GM18526 (cell line): ENCODE results near the gene PPP1R3D.

Experiments used
- POLR2A ChIP-seq: IDR thresholded peaks from 3 replicates; pipeline ENCODE4 v1.6.1; 2011; ENCODE audit not compliant: insufficient read length; ENCODE audit errors: extremely low read depth

Gene PPP1R3D

DNA sequence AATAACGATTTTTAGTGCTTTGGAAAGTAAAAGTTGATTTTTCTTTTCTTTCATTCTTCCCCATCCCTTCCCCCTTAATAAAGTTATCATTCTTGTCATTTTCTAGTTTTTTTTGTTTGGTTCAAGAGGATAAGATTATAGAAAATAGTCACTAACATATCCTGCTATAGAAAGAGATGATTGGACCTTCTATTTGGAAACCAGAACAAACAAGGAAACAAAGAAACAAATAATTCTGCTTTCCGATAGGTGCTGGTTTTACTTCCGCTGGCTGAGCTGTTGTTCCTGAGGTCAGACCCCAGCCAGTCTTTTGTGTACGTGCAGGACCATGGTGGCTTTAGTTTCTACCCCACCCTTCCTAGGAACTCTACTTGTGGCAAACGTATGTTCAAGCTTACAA is 18.0 kb upstream of the PPP1R3D start, which contains the start of gene CDH26:
TSS of gene CDH26 (plus strand) at position 301 of the 400 bp plus-strand sequence. CDS start 304 bp downstream, outside the sequence.
- no peak for TF ChIP-seq POLR2A

GRCh38 chr20:59955131-59955796 is 15.2 kb upstream of the PPP1R3D start:
- TF ChIP-seq POLR2A: no peak

GRCh38 chr20:59954718-59955117 is 14.6 kb upstream of the PPP1R3D start:
- no peak for TF ChIP-seq POLR2A

GRCh38 chr20:59949911-59950310 is 9.8 kb upstream of the PPP1R3D start:
- TF ChIP-seq POLR2A: no peak

DNA sequence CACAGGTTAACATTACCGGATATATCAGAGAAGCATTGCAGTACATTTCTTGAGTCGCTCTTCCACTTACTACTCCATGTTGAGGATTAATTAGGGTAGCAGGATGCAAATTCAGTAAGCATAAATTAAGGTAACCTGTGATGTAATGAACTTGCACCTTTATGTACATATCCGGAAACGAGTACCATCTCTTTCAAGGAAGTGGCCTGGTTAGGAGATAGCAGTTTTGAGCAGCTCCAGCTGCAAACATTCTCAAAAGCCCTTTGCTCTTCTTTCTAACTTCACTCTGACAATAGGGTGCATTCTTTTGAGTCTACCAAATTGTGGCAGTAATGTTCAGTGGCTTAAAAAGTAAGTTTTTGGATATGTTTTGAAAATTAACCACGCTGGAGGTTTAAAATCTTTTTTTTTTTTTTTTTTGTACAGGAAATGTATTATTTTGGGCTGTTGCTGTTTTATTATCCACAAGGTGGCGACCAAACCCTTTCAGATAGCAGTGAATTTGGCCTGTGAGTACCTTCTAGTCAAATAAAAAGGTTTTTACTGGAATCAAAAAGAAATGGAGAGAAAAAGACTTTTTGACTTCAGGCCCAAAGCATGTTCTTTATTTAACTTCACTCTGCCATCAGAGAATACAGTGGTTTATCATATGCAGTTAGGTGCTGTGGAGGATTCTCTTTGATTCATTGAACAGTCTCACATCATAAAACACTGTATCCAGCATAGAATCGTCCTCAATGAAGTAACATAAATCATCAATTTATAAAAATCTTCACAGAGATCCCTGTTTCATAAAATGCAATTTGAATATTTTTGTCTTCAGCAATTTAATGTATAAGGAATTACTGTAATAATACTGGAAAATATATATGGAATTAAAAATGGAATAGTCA is 9.0 kb upstream of the PPP1R3D start:
- no peak for TF ChIP-seq POLR2A

DNA sequence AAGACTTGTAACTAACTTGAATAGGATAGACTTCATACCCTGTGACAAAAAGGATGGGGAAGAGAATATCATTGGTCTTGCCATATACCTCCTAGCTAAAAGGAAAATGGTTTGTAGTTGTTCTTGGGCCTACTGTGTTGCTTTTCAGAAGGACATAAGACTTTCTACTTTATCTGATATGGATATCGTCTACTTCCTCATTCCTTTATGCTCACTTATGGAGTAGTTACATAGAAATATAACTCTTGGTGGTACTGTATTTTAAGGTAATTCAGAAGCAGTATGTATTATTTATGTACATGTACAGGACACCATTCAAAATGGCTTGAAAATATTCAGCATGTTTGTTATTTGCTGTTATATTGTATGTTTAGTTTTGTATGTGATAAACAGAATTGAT is 8.1 kb upstream of the PPP1R3D start:
- TF ChIP-seq POLR2A: no peak

DNA sequence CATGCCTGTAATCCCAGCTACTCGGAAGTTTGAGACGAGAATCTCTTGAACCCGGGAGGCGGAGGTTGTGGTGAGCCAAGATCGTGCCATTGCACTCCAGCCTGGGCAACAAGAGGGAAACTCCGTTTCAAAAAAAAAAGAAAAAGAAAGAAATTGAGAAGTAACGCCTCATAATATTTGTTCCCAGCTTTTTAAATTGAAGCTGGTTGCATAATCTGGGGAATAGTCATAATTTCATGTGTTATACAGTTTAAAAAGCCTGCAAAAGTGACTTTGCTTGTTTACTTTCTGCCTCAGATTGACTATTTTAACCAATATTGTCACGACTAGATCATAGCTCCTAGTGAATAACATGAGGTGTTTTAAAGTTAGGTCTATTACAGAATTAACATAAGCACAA is 7.3 kb upstream of the PPP1R3D start:
- no peak for TF ChIP-seq POLR2A

- no peak for TF ChIP-seq POLR2A
Observed at GRCh38 chr20:59945731-59946130, 5.6 kb upstream of the PPP1R3D start.

DNA sequence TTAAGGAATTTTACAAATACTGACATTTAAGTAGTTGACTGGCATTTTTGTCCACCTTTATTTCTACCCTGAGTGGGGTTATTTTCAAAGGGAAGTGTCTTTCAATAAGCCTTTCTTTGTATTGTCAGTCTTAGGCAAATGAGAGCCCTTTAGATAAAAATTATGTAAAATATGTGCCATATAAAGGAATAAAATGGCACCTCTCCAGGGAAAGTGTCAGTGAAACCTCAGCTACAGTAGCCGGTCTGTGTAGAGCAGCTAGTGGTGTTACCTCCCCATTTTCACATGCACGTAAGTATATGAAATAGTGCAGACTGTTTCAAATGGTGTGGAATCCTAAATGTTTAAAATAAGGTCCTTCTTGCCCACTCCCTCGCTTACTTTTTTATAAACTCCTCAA is 5.1 kb upstream of the PPP1R3D start:
- TF ChIP-seq POLR2A: no peak

DNA sequence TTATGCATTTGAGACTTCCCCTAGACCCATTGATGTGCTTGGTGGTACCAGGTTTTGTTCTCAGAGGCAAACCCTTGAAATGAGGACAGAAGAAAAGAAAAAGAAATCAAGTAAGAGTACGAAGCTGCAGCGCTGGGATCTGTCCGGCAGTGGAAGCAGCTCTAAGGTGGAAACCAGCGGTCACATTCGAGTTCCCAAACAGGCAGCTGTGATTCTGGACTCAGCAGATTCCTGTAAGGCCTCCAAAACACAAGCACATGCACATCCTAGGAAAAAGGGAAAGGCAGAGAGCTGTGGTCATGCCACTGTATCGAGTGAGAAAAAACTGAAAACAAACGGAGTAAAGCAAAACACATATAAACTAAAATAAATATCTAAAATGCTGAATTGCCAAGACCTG is 4.6 kb upstream of the PPP1R3D start:
- no peak for TF ChIP-seq POLR2A

GRCh38 chr20:59942245-59942644 is 2.1 kb upstream of the PPP1R3D start:
- no peak for TF ChIP-seq POLR2A

GRCh38 chr20:59940956-59941294 is 820 bp upstream of the PPP1R3D start:
- no peak for TF ChIP-seq POLR2A

DNA sequence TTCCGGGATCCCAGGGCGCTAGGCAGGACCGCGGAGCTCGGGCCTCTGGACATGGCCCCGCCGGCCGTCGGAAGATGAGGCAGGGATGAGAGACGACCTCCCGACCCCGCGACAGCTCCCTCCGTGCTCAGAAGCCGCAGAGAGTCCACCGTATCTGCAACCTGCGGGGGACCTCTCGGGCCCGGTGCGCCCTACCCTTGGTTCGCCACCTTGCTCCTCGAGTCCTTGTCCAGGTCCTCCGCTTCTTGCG is 301 bp downstream of the PPP1R3D start:
- no peak for TF ChIP-seq POLR2A

DNA sequence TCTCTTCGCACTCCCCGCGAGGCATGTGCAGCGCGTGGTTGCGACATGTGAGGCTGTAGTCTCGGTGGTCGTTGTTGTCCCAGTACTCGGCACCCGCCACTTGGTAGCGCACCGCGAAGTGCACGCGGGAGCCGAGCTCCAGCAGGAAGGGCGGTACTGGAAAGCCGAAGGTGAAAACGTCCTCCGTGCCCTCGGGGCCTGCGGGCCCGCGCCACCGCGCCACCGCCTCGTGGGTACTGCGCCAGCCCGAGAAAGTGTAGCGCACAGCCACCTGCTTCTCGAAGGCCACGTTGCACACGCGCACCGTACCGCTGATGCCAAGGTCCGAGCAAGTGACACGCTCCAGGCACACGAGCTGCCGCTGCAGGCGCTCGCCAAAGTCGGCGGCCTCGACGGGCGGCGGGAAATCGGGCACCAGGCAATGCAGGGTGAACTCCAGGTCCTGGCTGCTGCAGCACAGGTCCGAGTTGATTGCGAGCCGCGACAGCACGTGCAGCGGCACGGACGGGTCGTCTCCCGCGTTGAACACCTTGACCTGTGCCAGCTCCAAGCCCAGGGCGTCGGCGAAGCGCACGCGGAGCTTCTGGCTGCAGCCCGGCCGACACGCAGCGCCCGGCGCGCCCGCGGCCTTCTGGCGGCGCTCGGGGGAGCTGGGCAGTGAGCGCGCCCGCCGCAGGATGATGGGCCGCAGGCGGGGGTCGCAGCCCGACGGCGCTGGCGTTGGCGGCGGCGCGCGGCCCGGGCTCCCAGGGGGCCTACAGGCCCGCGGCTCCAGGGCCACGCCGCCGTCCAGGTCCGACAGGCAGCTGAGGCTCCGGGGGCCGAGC is 840 bp downstream of the PPP1R3D start:
- no peak for TF ChIP-seq POLR2A

DNA sequence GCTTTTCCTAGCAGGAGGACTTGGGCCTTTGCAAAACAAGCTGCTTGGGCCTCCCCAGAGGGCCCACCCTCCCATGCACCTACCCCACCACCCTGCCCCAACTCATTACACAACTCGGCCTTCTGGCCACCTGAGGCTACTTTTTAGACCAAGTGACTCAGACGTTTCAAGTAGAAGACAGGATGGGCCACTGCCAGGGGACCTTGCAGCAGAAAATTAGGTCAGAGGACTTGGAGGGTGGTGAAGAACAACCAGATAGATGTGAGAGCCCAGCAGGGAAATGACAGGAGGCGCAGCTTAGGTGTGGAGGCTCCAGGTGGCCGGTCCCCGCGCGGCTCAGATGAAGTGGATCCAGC is 1.4 kb downstream of the PPP1R3D start:
- TF ChIP-seq POLR2A: no peak

GRCh38 chr20:59938221-59938620 is 1.9 kb downstream of the PPP1R3D start:
- no peak for TF ChIP-seq POLR2A
